ENCODE measurements around the gene DOCK7.
"Not testable (repeated sequence)": the region's sequence is repeated elsewhere in the genome, so short reads cannot be mapped to it uniquely, and the experiment has no call there.

Gene DOCK7

DNA sequence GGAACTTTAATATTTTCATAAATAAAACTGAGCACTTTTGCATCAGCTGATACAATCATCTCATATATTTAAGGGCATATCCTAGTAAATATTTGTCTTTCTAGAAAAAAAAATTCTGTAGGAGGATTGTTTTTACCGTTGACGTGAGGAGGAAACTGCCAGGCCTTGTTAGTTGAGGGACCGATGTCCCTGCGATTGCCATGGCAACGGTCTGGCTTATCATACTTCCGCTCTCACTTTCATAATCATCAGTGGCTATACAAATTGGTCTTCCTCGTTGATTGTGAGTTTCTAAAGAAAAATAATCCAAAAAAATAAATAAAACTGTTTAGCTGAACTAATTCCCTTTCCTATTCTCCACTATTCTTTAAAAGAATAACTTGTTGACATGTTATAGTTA is 160.2 kb downstream of the DOCK7 start:
- no peak for DNase-seq (ENCODE audit: low spot score)

DNA sequence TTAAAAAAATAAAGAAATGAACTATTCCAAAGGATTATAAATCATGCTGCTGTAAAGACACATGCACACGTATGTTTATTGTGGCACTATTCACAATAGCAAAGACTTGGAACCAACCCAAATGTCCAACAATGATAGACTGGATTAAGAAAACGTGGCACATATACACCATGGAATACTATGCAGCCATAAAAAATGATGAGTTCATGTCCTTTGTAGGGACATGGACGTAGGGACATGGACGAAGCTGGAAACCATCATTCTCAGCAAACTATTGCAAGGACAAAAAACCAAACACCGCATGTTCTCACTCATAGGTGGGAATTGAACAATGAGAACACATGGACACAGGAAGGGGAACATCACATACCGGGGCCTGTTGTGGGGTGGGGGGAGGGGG is 160.8 kb downstream of the DOCK7 start:
- not testable (repeated sequence) for DNase-seq (ENCODE audit: low spot score)

- DNase-seq (ENCODE audit: low spot score), result no peak
Measured at GRCh38 chr1:62523860-62524259, 164.3 kb downstream of the DOCK7 start.

GRCh38 chr1:62516600-62516999 is 171.6 kb downstream of the DOCK7 start:
- DNase-seq (ENCODE audit: low spot score), result no peak

- no peak for DNase-seq (ENCODE audit: low spot score)
Measured at GRCh38 chr1:62514746-62515423, 173.3 kb downstream of the DOCK7 start.

DNA sequence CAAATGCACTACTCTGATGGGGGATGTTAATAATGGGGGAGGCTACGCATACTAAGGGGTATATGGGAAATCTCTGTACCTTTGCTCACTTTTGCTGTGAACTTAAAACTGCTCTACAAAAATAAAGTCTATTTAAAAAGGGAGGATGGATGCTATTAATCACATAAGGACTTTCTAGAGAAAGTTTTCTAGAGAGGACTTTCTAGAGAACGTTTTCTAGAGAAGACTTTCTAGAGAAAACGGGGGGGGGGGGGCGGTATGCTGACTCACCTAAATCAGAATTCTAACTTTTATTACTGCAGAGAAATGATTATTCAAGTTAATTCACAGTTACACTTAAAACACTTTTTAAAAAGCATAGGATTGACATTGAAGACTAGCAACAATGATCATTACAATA is 175.2 kb downstream of the DOCK7 start:
- DNase-seq (ENCODE audit: low spot score), result no peak

- no peak for DNase-seq (ENCODE audit: low spot score)
Measured at GRCh38 chr1:62509028-62509427, 179.2 kb downstream of the DOCK7 start.

DNA sequence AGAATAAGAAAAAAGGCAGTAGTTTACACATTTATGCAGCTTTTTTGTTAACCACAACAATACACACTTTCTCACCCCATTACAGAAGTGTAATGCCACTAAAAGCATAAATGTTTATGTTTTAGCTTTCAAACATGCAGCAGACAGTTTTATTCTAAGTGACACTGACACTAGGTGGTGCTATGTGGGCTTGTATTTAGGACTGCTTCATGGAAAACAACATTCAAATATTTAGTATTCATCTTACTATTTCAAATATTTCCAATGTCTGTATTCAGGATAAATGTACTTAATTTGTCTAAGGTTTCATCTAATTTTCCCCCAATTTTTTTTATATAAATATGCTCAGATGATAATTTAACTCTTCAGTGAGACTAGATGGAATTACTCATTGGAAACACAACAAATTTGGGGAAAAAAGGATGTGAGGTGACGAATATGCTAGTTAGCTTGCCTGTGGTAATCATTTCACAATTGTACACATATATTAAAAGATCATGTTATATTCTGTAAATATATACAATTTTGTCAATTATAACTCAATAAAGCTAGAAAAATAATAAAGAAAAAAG is 179.9 kb downstream of the DOCK7 start:
- no peak for DNase-seq (ENCODE audit: low spot score)

DNA sequence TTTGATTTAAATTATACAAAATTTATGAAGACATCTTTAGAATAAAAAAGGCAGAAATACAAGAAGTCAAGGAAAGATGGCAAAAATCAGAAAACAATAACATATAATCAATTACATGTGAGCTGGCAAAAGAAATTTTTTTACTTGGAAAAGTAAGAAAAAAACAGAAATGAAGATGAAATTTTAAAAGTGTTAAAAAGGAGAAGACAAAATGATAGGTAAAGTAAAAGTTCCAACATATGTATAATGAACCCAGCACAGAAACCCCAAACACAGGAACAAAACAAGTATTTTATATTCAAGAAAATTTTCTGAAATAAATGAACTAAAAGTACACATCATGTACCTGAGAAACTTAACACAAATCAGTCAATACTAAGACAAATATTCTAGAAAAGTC is 188.0 kb downstream of the DOCK7 start:
- DNase-seq (ENCODE audit: low spot score), result no peak

GRCh38 chr1:62494137-62494536 is 194.0 kb downstream of the DOCK7 start:
- DNase-seq (ENCODE audit: low spot score), result no peak

- no peak for DNase-seq (ENCODE audit: low spot score)
Measured at GRCh38 chr1:62493656-62494055, 194.5 kb downstream of the DOCK7 start.

DNA sequence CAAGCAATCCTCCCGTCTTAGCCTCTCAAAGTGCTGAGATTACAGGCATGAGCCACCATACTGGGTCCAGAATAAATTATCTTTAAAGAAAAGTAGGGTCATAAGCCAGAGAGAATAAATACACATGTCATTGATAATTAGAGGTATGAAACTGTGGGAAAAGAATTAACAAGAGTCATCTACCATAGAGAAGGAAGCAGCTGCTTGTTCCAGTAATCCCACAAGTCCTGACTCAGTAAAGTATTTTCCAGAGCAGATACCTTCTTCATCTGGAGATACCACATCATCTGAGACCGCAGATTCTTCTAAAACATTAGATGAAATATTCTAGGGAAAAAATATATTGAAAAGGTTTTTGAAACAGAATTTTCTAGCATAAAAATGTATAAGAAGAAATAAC is 195.7 kb downstream of the DOCK7 start:
- no peak for DNase-seq (ENCODE audit: low spot score)

DNA sequence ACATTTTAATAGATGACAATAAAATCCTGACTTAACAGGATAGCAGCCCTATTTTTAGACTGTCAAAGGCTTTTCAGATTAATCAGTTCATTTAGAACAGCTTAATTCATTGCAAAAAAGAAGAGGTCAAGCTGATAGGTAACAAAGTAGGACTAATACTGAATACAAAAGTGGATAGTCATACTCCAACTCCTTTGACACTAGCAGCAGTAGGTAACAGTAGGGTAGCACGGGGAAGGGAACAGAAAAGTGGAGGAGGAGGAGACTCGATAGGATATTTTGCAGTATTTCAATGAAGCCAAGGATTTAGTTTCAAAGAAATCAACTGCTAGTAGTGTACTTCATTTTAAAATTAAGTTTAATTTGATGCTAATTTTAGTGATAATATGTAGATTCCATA is 200.2 kb downstream of the DOCK7 start:
- DNase-seq (ENCODE audit: low spot score), result no peak

DNA sequence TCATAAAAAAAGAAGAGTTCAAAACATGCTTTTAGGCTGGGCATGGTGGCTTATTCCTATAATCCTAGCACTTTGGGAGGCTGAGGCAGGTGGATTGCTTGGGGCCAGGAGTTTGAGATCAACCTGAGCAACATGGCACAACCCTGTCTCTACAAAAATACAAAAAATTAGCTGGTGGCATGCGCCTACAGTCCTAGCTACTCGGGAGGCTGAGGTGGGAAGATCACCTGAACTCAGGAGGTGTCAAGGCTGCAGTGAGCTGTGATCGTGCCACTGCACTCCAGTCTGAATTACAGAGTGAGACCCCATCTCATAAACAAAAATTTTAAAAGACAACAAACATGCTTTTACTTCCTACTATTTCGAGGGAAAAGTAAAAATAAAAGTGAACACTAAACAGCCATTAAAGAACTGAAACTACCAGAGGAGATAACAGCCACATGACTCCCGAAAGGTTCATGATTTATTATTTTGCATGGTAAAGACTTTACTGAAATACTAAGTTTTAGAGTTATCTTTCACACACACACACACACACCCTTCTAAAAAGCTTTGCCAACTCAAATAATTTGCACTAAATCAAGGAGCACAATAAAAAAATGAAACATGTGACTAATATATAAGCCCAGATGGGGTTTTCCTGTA is 203.2 kb downstream of the DOCK7 start:
- DNase-seq (ENCODE audit: low spot score), result no peak

- DNase-seq (ENCODE audit: low spot score), result no peak
Measured at GRCh38 chr1:62481681-62482080, 206.5 kb downstream of the DOCK7 start.

- DNase-seq (ENCODE audit: low spot score), result no peak
Measured at GRCh38 chr1:62476525-62477219, 211.5 kb downstream of the DOCK7 start.

DNA sequence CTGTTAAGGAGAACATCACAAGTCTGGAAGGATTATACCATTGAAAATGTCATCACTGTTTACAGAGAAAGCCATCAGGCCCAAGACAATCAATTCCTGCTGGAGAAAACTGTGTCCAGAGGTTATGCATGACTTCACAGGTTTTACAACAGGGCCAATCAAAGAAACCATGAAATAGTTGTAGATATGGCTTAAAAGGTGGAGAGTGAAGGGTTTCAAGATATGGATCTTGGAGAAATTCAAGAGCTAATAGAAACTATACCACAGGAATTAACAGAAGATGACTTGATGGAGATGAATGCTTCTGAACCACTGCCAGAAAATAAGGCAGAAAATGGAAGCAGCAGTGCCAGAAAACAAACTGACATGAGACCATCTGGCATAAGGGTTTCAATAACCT is 221.1 kb downstream of the DOCK7 start:
- no peak for DNase-seq (ENCODE audit: low spot score)

GRCh38 chr1:62462370-62462769 is 225.8 kb downstream of the DOCK7 start:
- DNase-seq (ENCODE audit: low spot score), result no peak

- DNase-seq (ENCODE audit: low spot score), result no peak
Measured at GRCh38 chr1:62457955-62458354, 230.2 kb downstream of the DOCK7 start.

GRCh38 chr1:62452951-62453350 is 235.2 kb downstream of the DOCK7 start:
- no peak for DNase-seq (ENCODE audit: low spot score)

- no peak for DNase-seq (ENCODE audit: low spot score)
Measured at GRCh38 chr1:62450301-62450700, 237.9 kb downstream of the DOCK7 start.

- DNase-seq (ENCODE audit: low spot score), result no peak
Measured at GRCh38 chr1:62448221-62448933, 239.8 kb downstream of the DOCK7 start.

Measured in left forelimb (tissue), 1 donor.